K562 (cell line): ENCODE measurements around the gene PCDH1. TPM values are rescaled to one million over a fixed set of nuclear protein-coding genes. Genes with fewer than 3 reads are reported as not detected.

Experiments
- CREB1 ChIP-seq, 2 experiments: sonication (generic) in 1 of 2; formaldehyde crosslinking in 1 of 2; IDR thresholded peaks; 2 replicates each; pipeline versions ENCODE4 v1.6.1 to v1.8.0; 2012 to 2022; ENCODE audit warnings: inconsistent platforms in 1 of 2, mild to moderate bottlenecking in 1 of 2, missing genetic modification reagents in 1 of 2, moderate library complexity in 1 of 2
- E2F3 ChIP-seq: fragments of 250-450 bp; sonication (Bioruptor Pico); IDR thresholded peaks from 2 replicates; pipeline ENCODE4 v1.4.0; 2020; ENCODE audit warnings: mild to moderate bottlenecking
- FOXM1 ChIP-seq, 2 experiments: fragments of 450-650 bp in 1 of 2; sonication (generic) in 1 of 2; formaldehyde crosslinking in 1 of 2; IDR thresholded peaks; 2 replicates each; pipeline versions ENCODE4 v1.6.1 to v1.9.0; 2017 to 2022; ENCODE audit warnings: low read depth in 2 of 2, mild to moderate bottlenecking in 2 of 2, missing genetic modification reagents in 1 of 2, moderate library complexity in 1 of 2
- GABPA ChIP-seq: fragments of 200-800 bp; sonication (Bioruptor generic); conservative IDR thresholded peaks from 2 replicates; pipeline ENCODE4 v1.6.1; 2016; ENCODE audit warnings: low read depth, missing genetic modification characterization, missing compliant biosample characterization
- HIVEP1 ChIP-seq: fragments of 250-450 bp; sonication (Bioruptor Pico); IDR thresholded peaks from 2 replicates; pipeline ENCODE4 v1.4.0; 2020; ENCODE audit warnings: mild to moderate bottlenecking
- NCOA4 ChIP-seq: fragments of 450-650 bp; IDR thresholded peaks from 2 replicates; pipeline ENCODE4 v1.6.1; 2018; ENCODE audit warnings: mild to moderate bottlenecking; ENCODE audit not compliant: partially characterized antibody
- NCOR1 ChIP-seq: fragments of 450-650 bp; IDR thresholded peaks from 2 replicates; pipeline ENCODE4 v1.6.1; 2016; ENCODE audit warnings: mild to moderate bottlenecking, moderate library complexity
- PATZ1 ChIP-seq: fragments of 250-450 bp; sonication (Bioruptor Pico); IDR thresholded peaks from 2 replicates; pipeline ENCODE4 v1.5.0; 2020; ENCODE audit warnings: mild to moderate bottlenecking, borderline replicate concordance
- RBM17 ChIP-seq: fragments of 200-400 bp; formaldehyde crosslinking; IDR thresholded peaks from 2 replicates; pipeline ENCODE4 v1.6.1; 2017; ENCODE audit warnings: low read depth, mild to moderate bottlenecking, low read length, borderline replicate concordance
- SETDB1 ChIP-seq: IDR thresholded peaks from one replicate; pipeline ENCODE4 v1.6.1; 2012; ENCODE audit warnings: low read length, control low read depth, inconsistent platforms
- SRSF1 ChIP-seq: fragments of 200-400 bp; formaldehyde crosslinking; IDR thresholded peaks from 2 replicates; pipeline ENCODE4 v1.6.1; 2017; ENCODE audit warnings: mild to moderate bottlenecking, low read depth, low read length, moderate library complexity
- TAF15 ChIP-seq: fragments of 200-400 bp; formaldehyde crosslinking; IDR thresholded peaks from 2 replicates; pipeline ENCODE4 v1.6.1; 2017; ENCODE audit warnings: mild to moderate bottlenecking, low read depth, low read length, moderate library complexity
- VEZF1 ChIP-seq: fragments of 200-800 bp; sonication (Bioruptor generic); IDR thresholded peaks from 2 replicates; pipeline ENCODE4 v1.6.1; 2017; ENCODE audit warnings: missing genetic modification characterization, missing compliant biosample characterization
- ZBTB12 ChIP-seq: fragments of 250-450 bp; sonication (Bioruptor Pico); IDR thresholded peaks from 2 replicates; pipeline ENCODE4 v1.4.0; 2020
- ZNF140 ChIP-seq: fragments of 250-450 bp; sonication (Bioruptor Pico); IDR thresholded peaks from 2 replicates; pipeline ENCODE4 v1.8.0; 2021; ENCODE audit warnings: moderate library complexity, mild to moderate bottlenecking, inconsistent platforms
- ZNF274 ChIP-seq: IDR thresholded peaks from 2 replicates; pipeline ENCODE4 v1.6.1; 2011; ENCODE audit warnings: low read depth, mild to moderate bottlenecking, low read length, moderate library complexity, borderline replicate concordance
- polyA plus RNA-seq, 8 experiments: library from polyadenylated mRNA; depleted of rRNA in 4 of 8; stranded (reverse) in 5 of 8; unstranded in 3 of 8; fragments of >200 nt; fragmentation: Nextera tagmentation in 2 of 8; fragmentation: Illumina TruSeq in 1 of 8; extraction: Ambion mirVana in 2 of 8; extraction: Trizol in 1 of 8; gene quantifications; 2 replicates each; pipeline versions ENCODE4 v1.2.1 to v1.2.3, GENCODE V29; 2011 to 2014; ENCODE audit warnings: inconsistent platforms in 1 of 8, missing spikeins in 1 of 8
- total RNA-seq, 7 experiments: library from RNA; depleted of rRNA in 6 of 7; stranded (reverse); fragments of >200 nt in 6 of 7; fragmentation: Illumina TruSeq in 2 of 7; extraction: Trizol in 2 of 7; gene quantifications; 2 replicates each; pipeline versions ENCODE4 v1.2.1 to v1.2.3, GENCODE V29; 2011 to 2021; ENCODE audit warnings: low replicate concordance in 1 of 7
- TF ChIP-seq, protein P1 (sequence below): fragments of 450-650 bp; IDR thresholded peaks from 2 replicates; pipeline ENCODE4 v1.6.1; 2017; ENCODE audit warnings: mild to moderate bottlenecking, moderate library complexity
- TF ChIP-seq, protein P2 (sequence below): sonication (generic); formaldehyde crosslinking; IDR thresholded peaks from 2 replicates; pipeline ENCODE4 v1.8.0; 2022; ENCODE audit warnings: missing genetic modification reagents, mild to moderate bottlenecking, borderline replicate concordance

The PCDH1 gene
- total and polyA plus RNA-seq, 9 of the 15 experiments (the other 6 are each of a cell fraction or from before 2014, with no cell fraction given): 0.11 to 3.6 (median 1.9) TPM; not detected in 1

DNA sequence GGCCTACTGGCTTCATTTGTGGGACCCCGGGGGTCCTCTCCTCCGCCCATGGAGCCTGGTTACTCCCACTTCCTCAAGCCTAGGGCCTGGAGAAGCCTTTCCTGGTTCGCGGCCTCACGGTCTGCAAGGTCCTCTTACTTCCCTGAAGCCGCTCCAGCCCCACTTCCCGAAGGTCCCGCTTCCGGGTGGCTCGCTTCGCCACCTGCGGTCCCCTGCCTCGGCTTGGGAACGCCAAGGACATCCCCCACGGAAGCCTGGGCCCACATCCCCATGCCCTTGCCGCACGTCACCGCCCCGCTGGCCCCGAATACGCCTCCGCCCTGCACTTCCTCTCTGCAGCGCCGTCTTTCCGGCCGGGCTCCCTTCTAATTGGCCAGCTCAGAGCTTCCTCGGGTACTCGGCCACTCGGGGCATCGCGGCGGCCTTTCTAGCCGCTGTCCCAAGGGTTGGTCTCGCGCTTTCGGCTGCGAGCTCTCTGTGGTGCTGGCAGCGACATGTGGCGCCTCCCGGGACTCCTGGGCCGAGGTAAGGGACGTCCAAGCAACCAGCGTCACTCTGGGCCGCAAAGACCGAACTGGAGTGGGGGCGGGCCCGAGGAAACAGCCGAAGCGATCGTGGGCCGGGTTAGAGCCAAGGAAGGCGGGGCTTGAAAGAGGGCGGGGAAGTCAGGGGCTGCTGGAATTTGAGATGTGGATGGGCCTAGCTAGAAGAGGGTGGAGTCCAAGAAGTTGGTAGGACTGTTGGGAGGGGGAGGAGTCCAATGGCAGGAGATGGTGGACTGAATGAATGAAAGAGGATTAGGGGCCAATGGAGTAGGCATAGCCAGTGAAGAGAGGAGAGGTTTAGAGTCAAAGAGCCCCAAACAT, 45.5 kb upstream of the PCDH1 start, which contains the start of gene DELE1 (continued):
- no peak for TF ChIP-seq FOXM1 (IDR thresholded peaks at IDR 0.05; ENCODE audit: low read depth)
- no peak for TF ChIP-seq FOXM1 (CRISPR knock-in tag; IDR thresholded peaks at IDR 0.05; ENCODE audit: low read depth)
- no peak for TF ChIP-seq SRSF1
- TF ChIP-seq ZBTB12 (CRISPR knock-in tag): peak; percentile 4; the same call in 1 of the 2 replicates
- no peak for TF ChIP-seq NCOR1
- TF ChIP-seq, protein P1, sequence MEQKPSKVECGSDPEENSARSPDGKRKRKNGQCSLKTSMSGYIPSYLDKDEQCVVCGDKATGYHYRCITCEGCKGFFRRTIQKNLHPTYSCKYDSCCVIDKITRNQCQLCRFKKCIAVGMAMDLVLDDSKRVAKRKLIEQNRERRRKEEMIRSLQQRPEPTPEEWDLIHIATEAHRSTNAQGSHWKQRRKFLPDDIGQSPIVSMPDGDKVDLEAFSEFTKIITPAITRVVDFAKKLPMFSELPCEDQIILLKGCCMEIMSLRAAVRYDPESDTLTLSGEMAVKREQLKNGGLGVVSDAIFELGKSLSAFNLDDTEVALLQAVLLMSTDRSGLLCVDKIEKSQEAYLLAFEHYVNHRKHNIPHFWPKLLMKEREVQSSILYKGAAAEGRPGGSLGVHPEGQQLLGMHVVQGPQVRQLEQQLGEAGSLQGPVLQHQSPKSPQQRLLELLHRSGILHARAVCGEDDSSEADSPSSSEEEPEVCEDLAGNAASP: no peak
- TF ChIP-seq HIVEP1: no peak
- no peak for TF ChIP-seq ZNF274
- TF ChIP-seq SETDB1: no peak
- no peak for TF ChIP-seq TAF15
- TF ChIP-seq NCOA4: no peak
- peak; percentile 57 for TF ChIP-seq CREB1 (IDR thresholded peaks at IDR 0.05)
- peak; percentile 80 for TF ChIP-seq CREB1 (CRISPR knock-in tag; IDR thresholded peaks at IDR 0.05)
- peak; percentile 94 for TF ChIP-seq GABPA (tag)
- TF ChIP-seq VEZF1 (CRISPR knock-in tag): peak; percentile 59
- TF ChIP-seq E2F3: no peak
- TF ChIP-seq, protein P2, sequence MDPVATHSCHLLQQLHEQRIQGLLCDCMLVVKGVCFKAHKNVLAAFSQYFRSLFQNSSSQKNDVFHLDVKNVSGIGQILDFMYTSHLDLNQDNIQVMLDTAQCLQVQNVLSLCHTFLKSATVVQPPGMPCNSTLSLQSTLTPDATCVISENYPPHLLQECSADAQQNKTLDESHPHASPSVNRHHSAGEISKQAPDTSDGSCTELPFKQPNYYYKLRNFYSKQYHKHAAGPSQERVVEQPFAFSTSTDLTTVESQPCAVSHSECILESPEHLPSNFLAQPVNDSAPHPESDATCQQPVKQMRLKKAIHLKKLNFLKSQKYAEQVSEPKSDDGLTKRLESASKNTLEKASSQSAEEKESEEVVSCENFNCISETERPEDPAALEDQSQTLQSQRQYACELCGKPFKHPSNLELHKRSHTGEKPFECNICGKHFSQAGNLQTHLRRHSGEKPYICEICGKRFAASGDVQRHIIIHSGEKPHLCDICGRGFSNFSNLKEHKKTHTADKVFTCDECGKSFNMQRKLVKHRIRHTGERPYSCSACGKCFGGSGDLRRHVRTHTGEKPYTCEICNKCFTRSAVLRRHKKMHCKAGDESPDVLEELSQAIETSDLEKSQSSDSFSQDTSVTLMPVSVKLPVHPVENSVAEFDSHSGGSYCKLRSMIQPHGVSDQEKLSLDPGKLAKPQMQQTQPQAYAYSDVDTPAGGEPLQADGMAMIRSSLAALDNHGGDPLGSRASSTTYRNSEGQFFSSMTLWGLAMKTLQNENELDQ: no peak
- TF ChIP-seq ZNF140 (CRISPR knock-in tag): no peak
- TF ChIP-seq RBM17: no peak
- no peak for TF ChIP-seq PATZ1 (CRISPR knock-in tag)
